NT2/D1 (cell line): ENCODE results near the gene PDE4B.

Experiments
- SUZ12 ChIP-seq: IDR thresholded peaks from 2 replicates; pipeline ENCODE4 v1.6.1; 2011; ENCODE audit not compliant: insufficient read length, insufficient read depth; ENCODE audit errors: extremely low read depth
- YY1 ChIP-seq: IDR thresholded peaks from 2 replicates; pipeline ENCODE4 v1.6.1; 2011; ENCODE audit not compliant: insufficient read length, insufficient read depth
- ZNF274 ChIP-seq: IDR thresholded peaks from 2 replicates; pipeline ENCODE4 v1.6.1; 2011; ENCODE audit warnings: mild to moderate bottlenecking, low read depth, low read length

GRCh38 chr1:65896721-65897120 is 104.0 kb downstream of the PDE4B start:
- TF ChIP-seq YY1 (no peak), ZNF274 (no peak), SUZ12 (no peak)
